DND-41 (cell line): ENCODE measurements around the gene GTSE1.

Source experiments
- EZH2 ChIP-seq: IDR thresholded peaks from 3 replicates; pipeline ENCODE4 v1.6.1; 2012; ENCODE audit warnings: borderline replicate concordance, low read depth, mild to moderate bottlenecking, moderate library complexity, low read length, inconsistent platforms; ENCODE audit not compliant: severe bottlenecking
- TF ChIP-seq, protein P1 (sequence below): IDR thresholded peaks from 2 replicates; pipeline ENCODE4 v1.5.1; 2012; ENCODE audit warnings: borderline replicate concordance, low read length, moderate library complexity, mild to moderate bottlenecking; ENCODE audit not compliant: poor library complexity, severe bottlenecking; ENCODE audit errors: extremely low read depth

- TF ChIP-seq, protein P1, sequence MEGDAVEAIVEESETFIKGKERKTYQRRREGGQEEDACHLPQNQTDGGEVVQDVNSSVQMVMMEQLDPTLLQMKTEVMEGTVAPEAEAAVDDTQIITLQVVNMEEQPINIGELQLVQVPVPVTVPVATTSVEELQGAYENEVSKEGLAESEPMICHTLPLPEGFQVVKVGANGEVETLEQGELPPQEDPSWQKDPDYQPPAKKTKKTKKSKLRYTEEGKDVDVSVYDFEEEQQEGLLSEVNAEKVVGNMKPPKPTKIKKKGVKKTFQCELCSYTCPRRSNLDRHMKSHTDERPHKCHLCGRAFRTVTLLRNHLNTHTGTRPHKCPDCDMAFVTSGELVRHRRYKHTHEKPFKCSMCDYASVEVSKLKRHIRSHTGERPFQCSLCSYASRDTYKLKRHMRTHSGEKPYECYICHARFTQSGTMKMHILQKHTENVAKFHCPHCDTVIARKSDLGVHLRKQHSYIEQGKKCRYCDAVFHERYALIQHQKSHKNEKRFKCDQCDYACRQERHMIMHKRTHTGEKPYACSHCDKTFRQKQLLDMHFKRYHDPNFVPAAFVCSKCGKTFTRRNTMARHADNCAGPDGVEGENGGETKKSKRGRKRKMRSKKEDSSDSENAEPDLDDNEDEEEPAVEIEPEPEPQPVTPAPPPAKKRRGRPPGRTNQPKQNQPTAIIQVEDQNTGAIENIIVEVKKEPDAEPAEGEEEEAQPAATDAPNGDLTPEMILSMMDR = no peak
- no peak for TF ChIP-seq EZH2
Observed at GRCh38 chr22:46354993-46355305, 58.3 kb downstream of the GTSE1 start.
